ENCODE results near the gene INPP4B.

GRCh38 chr4:142043509-142043908, 802.6 kb downstream of the INPP4B start:
- no peak for TF ChIP-seq SMC3 (IDR thresholded peaks at IDR 0.05; ENCODE audit: low read depth, low read length)
- no peak for TF ChIP-seq MAX (IDR thresholded peaks at IDR 0.05; ENCODE audit: low read depth)
- TF ChIP-seq CTCF (IDR thresholded peaks at IDR 0.05), result no peak
- TF ChIP-seq MXI1 (IDR thresholded peaks at IDR 0.05; ENCODE audit: low read depth, low read length), result no peak
- no peak for TF ChIP-seq RCOR1 (IDR thresholded peaks at IDR 0.05; ENCODE audit: low read length)
- no peak for TF ChIP-seq POLR2AphosphoS5 (IDR thresholded peaks at IDR 0.05; ENCODE audit: low read depth, low read length)
- TF ChIP-seq USF2 (IDR thresholded peaks at IDR 0.05; ENCODE audit: borderline replicate concordance, low read depth, low read length), result no peak
- TF ChIP-seq EZH2phosphoT487 (IDR thresholded peaks at IDR 0.05; ENCODE audit: borderline replicate concordance, low read depth), result no peak
- no peak for TF ChIP-seq ZBTB33 (IDR thresholded peaks at IDR 0.05; ENCODE audit: borderline replicate concordance, low read depth)
- no peak for TF ChIP-seq NFIC (IDR thresholded peaks at IDR 0.05; ENCODE audit: borderline replicate concordance)
- TF ChIP-seq TAF1 (IDR thresholded peaks at IDR 0.05; ENCODE audit: borderline replicate concordance, low read depth, low read length), result no peak
- no peak for TF ChIP-seq CHD2 (IDR thresholded peaks at IDR 0.05; ENCODE audit: low read length, partially characterized antibody)
- no peak for TF ChIP-seq GABPA (IDR thresholded peaks at IDR 0.05; ENCODE audit: low read depth)
